HG02610 (cell line): ENCODE results near the gene GTPBP6.
"Not testable (repeated sequence)": the region's sequence is repeated elsewhere in the genome, so short reads cannot be mapped to it uniquely, and the experiment has no call there.

ENCODE experiments used
- ATAC-seq: cut with Tn5 transposase; IDR thresholded peaks from one replicate; pipeline ENCODE4 v1.9.1; 2021; ENCODE audit warnings: mild to moderate bottlenecking, moderate library complexity; ENCODE audit not compliant: unreplicated experiment

GTPBP6 gene

DNA sequence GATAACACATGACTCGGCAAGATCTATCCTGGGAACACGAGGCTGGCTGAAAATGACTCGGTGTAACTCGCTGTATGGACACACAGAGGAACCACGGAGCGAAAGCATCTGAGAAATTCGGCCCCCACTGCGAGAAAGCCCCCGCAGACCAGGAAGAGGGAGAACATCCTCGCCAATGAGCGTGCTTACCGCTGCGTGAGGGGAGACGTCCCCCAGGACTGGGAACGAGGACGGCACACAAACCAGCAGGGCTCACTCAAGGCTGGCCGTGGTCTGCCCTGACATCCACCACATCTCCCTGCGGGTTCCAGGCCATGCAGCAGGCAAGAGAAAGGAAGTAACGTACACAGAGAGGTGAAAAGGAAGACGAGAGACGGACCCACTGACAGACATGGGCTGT lies 17.6 kb upstream of the GTPBP6 start:
- ATAC-seq: no peak

DNA sequence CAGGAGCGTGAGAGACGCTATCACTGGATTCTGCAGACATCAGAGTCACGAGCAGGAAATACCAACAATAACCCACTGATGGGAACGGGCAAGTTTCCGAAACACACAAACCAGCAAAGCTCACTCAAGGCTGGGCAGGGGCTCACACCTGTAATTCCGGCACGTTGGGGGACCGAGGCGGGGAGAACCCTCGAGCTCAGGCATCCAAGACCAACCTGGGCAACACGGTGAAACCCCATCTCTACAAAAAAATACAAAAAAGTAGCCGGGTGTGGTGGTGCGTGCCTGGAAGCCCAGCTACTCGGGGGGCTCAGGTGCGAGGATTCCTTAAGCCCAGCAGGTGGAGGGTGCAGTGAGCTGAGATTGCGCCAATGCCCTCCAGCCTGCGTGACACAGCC lies 17.2 kb upstream of the GTPBP6 start:
- no peak for ATAC-seq

DNA sequence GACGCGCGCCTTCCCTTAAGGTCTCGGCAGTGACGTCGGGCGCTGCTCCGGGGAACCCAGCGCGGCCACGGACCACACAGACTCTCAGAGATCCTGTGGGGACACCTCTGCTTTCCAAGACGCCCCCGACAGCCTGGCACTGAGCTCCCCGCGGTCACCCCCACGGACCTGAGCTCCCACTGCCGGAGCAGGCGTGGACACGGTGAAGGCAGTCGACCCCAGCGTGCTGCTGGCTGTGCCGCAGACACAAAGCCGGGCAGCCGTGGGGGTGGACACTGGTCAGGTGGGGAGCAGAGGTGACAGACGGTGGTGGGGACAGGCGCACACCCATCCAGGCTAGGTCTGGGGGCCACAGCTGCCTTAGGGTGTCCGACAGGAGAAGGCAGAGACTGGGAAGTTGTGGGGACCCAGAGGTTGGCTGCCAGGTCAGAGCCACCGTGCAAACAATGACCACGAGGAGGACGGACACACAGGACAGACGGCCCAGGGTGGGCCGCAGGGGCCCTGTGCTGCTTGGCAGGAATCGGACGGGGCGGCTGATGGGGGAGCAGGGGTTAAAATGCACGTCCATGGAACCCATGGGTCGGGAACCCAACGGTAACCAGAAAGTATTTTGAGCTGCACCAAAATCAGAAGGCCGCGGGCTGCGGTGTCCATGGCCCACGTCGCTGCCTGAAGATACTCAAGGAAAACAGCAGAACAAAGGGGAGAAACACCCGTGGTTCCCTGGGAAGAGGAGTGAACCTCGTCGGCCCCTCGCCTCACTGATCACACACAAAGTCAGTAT lies 16.6 kb upstream of the GTPBP6 start:
- ATAC-seq: no peak

DNA sequence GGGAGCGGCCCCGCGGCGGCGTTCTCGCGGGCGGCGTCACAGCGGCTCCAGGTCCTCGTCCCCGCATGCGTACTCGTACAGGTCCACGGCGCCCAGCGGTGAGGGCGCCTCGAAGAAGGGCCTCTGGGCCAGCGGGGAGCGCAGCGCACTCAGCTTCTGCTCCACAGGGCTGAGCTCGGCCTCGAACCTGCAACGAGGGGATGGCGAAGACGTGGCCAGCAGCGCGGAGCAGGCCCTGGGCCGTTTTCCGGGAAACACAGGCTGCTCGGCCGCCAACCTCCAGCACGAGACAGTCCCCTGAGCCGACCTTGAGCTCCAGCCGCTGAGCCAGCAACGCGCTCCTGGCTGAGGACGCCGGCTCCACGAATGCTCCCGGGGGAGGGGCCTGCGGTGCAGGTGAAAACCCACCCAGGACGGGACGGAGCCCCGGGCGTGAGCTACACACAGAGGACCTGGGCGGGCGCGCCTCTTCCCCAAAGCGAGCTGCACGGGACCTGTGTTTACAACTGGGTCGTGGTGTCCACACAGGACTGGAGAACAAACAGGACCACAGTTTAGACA lies 15.8 kb upstream of the GTPBP6 start:
- no peak for ATAC-seq

DNA sequence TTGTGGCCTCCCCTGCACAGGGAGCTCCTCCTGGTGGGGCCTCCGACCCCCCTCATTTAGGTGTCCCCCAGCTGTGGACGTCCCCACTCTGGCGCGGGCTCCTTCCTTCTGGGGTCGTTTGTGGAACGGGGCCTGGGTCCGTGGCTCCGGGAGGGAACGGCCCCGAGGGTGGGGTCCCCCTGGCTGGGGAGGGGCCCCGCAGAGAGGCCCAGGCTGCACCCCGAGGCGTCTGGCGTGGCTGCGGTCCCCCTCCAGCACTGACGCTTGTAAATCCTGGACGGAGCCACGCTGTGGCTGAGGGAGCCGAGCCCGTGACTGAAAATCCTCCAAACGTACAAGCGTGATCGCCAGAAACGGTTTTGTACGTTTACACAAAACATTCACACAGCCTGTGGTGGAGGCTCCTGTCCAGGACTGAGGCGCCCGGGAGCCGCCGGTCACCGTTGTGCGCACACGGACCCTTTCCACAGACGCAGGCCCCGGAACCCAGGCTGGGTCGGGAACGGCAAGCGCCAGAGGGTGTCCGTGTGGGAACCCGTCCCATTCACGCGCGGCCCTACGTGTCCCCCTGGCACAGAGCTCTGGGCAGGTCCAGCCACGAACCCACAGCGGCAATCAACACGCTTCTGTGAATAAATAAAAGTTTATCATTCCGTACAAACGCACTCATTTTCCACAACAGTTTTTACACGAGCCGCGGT lies 15.2 kb upstream of the GTPBP6 start:
- ATAC-seq: no peak

DNA sequence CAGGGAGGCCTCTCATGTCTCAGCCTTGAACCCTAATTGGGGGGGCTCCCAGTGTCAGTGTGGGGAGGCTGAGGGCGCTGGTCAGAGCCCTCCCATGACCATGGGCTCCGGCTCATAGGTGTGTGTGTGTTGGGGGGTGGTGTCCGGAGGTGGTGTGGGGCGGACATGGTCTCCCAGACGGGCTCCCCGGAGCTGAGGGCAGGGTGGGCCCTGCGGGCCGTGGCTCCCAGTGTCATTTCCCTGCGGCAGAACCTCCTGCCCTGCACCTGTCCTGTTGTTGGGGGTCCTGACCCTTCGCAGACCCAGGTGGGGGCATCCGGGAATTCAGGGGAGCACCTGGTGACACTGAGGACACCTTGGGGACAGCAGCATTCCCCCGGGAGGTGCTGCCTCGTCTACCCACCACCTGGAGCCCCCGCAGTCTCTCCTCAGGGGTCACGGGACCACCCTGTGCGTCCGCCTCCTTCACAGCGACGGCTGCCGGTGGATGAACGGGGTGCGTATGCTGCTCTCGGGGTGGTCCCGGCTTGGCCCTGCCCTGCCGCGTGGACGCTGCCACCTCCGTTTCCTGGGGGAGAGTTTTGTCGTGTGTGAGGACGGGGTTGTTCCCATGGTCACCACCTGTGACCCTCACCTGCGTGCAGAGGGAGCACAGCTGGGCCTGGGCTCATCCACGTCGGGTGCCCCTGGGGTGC lies 14.5 kb upstream of the GTPBP6 start:
- no peak for ATAC-seq

DNA sequence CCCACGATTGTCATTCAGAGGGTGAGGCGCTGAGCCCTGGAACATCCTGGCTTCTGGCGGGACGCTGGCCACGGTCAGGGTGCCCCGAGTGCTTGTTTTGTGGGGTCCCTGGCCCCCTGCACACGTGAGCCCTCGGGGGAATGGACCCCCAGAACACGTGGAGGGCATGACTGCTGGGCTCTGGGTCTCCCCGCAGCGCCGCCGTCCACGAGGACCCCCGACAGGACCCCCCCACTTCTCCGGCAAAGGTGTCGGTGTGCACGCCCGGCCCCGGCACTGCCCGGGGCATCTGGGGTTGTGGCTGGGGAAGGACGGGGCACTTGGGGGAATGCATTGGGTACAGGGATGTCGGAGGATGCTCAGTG lies 13.9 kb upstream of the GTPBP6 start:
- no peak for ATAC-seq

DNA sequence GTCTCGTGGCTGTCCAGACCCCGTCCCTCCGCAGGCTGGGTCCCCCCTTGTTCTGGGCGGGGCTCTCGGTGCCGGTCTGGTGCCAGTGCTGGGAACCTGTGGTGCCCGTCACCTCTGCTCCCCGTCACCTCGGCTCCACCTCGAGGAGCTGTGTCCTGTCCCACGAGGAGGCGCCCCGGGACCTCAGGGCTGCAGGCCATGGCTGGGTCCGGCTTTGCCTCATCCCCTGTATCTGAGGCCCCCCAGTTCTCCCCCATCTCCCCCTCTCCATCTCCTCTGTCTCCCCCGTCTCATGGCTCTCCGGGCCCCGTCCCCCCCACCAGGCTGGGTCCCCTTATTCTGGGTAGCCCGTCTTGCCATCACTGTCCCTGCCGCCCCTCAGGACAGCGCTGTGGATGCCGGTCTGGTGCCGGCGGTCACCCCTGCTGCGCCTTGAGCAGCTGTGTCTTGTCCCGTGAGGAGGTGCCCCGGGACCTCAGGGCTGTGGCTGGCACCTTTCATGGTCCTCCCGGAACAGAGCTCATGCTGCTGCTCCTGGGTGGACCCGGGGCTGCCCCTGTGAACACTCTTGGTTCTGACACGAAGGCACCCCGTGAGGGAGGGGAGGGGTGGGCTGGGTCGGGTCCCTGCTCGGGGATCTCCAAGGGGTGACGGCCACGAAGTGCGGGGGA lies 13.4 kb upstream of the GTPBP6 start:
- no peak for ATAC-seq

DNA sequence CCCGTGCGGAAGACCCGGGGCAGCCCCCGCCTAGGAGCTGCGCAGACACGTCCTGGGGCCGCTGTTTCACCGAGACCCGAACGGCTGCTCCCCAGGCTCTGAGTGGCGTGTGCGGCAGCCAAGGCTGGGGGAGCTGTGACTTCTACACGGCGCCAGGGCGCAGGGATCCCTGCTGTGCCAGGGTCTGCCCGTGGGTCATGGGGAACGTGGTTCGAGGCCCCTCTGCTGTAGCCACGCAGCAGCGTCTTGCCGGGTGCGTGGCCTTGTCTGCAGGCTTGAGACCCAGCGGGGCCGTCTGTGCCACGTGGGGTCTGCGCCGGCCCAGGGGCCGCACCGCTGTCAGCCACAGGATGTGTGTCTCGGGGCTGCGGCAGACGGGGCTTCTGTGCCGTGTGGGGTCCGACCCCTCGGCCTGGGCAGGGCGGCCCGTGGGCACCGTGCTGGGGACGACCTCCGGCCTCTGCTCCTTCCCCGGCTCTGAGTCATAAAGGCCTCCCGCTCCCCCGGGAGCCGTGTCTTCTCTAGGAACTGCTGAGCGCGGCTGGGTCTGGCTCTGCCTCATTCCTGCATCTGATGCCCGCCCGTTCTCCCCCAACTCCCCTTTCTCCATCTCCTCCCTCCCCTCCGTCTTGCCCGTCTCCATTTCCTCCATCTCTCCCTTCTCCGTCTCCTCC lies 12.7 kb upstream of the GTPBP6 start:
- no peak for ATAC-seq

DNA sequence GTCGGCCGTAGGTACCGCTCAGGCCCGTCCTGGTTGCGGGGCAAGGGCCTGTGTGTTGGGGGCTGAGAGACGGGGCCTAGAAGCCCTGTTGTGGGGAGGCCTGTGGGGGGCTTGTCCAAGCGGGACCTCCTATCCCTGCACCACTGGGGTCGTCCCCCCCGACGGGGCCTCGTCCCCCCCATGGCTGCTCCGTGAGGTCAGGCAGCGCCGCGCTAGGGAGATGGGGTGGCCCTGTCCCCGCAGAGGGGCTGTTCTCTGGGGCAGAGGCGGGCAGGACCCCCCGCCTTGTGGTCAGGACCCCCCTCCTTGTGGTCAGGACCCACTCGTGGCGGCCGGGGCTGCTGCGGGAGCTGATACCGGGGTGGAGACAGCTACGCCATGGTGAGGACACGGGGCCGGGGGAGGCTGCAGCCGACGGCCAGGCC lies 12.1 kb upstream of the GTPBP6 start:
- no peak for ATAC-seq

DNA sequence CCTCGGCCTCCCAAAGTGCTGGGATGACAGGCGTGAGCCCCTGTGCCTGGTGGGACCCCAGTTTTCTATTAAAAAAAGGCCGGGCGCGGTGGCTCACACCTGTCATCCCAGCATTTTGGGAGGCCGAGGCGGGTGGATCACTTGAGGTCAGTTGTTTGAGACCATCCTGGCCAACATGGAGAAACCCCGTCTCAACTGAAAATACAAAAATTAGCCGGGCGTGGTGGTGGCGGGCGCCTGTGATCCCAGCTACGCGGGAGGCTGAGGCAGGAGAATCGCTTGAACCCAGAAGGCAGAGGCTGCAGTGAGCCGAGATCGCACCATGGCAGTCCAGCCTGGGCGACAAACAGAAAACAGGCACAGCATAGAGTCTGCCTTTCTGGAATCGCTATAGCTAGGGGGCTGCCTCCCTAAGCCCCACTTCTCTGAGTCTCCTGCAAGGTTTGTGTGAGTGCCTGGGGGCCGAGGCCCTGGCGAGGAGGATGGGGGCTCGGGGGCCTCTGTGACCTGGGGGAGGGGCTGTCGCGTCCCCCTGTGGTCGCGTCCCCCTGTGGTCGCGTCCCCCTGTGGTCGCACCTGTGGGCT lies 11.6 kb upstream of the GTPBP6 start:
- not testable (repeated sequence) for ATAC-seq

DNA sequence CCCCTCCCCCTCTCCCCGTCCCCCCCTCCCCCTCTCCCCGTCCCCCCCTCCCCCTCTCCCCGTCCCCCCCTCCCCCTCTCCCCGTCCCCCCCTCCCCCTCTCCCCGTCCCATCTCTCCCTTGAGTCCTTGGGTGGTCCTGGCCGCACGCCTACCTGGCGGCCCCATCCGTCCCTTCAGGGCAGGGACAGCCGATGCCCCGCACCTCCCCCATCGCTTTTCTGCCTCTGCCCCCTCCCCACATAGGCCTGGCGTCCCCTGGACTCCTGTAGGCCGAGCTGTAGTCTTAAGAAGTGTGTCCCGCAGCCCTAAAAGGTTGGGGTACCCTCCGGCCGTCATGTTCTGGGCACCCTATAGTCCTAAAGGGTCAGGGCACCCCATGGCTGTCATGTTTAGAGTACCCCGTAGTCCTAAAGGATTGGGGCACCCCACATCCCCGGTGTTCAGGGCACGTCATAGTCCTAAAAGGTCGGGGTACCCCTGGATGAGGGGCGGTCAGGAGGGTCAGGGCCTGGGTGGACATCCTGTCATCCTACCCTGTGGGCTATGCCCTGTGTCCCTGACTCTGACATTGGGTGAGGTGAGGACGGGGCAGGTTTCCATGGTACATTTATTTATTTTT lies 10.8 kb upstream of the GTPBP6 start:
- no peak for ATAC-seq

DNA sequence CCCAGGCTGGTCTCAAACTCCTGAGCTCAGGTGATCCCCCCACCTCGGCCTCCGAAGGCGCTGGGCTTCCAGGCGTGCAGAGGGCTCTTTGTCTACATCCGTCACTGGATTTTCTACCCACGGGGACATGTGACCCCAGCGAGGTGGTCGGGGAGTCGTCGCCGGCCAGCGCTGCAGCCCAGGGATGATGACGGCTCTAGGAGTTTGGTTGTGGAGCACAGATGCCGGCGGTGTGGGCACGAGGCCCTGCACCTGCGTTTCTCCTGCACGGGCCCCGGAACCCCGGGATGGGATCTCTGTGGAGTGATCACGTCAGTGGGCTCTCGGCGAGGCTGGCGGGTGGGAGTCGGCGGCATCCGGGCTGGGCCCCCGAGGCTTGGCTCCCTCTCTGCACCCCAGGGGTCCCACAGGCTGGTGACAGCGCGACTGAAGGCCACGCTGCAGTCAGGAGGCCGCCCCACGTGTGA lies 9.1 kb upstream of the GTPBP6 start:
- ATAC-seq: no peak

DNA sequence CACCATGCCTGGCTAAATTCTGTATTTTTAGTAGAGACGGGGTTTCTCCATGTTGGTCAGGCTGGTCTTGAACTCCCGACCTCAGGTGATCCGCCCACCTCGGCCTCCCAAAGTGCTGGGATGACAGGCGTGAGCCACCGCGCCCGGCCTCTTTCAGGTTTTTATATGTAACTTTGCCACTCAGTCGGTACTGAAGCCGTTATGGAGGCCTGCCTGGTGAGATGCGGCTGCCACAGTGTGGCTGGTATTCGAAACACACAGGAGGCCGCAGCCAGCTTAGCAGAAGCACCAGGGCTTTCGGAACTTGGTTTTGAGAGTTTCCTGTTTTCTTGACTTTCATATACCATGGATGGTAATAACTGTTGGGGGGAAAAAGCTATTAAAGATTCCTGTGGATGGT lies 6.1 kb upstream of the GTPBP6 start:
- not testable (repeated sequence) for ATAC-seq

DNA sequence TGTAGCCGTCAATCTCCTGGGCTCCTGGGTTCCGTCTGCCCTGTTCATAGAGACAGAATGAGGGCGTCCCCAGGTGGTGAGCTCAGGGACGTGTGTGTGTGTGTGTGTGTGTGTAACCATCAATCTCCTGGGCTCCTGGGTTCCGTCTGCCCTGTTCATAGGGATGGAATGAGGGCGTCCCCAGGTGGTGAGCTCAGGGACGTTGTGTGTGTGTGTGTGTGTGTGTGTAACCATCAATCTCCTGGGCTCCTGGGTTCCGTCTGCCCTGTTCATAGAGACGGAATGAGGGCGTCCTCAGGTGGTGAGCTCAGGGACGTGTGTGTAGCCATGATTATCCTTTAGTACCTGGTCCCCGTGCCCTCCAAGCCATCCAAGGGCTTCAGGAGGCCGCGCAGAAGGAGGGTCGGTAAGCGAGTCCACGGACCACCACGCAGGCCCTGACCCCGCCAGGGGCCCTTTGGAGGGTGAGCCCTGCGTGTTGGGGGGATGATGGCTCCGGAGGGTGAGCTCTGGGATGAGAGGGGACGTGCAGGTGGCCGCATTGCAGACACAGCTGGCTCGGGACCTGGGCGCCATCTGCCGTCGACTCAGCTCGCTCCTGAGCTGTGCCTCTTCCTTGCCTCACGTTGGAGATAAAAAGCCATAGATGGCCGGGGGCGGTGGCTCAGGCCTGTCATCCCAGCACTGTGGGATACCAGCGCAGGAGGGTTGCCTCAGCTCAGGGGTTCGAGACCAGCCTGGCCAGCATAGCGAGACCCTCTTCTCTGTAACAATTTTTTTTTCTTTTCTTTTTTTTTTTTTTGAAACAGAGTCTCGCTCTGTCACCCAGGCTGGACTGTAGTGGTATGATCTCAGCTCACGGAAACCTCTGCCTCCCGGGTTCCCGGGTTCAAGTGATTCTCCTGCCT lies 5.4 kb upstream of the GTPBP6 start:
- no peak for ATAC-seq

DNA sequence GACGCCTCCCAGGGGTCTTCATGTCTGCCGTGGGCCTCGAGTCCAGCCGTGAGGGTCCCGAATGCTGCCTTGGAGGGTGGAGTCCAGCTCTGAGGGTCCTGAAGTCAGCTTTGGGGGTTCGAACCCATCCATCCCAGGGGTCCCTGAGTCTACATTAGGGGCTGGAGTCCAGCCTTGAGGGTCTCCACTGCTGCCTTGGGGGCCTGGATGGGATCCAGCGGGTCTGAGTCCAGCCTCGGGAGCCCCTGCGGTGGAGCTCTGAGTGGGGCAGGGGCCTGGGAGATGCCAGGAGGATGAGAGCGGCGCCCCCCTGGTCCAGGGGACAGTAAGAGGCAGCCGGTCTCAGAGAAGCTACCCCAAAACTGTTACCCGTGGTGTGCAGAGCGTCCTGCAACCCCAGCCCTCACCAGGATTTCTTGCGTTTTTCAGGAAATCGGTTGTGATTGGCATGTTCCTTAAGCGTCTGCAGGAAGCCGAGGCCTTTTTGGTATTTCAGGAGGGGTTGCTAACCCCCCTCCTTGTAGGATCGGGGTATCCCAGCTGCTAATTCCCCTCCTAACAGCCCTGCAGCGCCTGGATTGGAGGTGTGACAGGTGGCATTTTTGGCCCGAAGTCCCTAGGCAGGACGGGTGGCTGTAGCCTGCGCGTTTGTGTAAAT lies 1.7 kb upstream of the GTPBP6 start:
- ATAC-seq: no peak

DNA sequence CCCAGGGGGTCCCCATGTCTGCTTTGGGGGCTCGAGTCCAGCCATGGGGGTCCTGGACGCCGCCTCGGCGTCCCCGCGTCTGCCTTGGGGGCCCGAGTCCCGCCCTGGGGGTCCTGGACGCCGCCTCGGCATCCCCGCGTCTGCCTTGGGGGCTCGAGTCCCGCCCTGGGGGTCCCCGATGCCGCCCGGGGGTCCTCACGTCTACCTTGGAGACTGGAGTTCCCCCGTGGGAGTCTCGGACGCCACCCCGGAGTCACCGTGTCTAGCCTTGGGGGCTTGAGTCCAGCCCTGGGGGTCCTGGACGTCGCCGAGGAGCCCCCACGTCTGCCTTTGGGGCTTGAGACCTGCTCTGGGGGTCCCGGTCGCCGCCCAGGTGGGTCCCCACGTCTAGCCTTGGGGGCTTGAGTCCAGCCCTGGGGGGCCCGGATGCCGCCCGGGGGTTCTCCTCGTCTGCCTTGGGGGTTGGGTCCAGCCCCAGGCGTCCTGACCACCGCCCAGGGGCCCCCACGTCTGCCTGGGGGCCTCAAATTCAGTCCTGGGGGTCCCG lies 1.1 kb upstream of the GTPBP6 start:
- no peak for ATAC-seq
